ENCODE data around the gene B3GNT9.

DNA sequence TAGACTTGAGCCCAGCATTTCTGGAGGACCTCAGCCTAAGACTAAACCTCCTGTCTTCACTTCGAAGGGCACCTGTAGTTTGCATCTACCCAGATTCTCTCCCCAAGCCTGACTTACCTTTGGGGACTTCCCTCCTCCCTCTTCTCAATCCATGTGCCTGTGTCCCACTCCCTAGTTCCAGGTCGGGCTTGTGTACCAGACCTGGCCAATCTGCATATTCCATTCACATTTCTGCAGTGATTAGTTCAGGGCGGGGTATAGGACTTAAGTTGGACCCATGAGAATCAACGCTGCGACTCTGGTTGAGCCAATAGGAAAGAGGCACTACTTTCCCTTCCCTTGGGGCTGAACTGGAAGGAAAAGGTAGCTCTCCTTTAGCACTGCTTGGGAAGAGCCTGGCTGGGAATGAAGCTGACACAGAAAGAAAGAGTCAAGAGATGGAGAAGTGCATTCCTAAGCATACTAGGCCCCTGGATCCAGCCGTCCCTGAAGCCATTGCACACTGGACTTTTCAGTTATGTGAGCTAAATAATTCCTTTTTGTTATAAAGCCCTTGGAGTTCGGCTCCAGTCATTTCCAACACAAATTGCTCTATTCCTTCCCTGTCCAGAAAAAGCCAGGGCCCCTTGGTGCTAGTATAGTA lies 6.4 kb upstream of the B3GNT9 start:
- TF ChIP-seq, protein P1, sequence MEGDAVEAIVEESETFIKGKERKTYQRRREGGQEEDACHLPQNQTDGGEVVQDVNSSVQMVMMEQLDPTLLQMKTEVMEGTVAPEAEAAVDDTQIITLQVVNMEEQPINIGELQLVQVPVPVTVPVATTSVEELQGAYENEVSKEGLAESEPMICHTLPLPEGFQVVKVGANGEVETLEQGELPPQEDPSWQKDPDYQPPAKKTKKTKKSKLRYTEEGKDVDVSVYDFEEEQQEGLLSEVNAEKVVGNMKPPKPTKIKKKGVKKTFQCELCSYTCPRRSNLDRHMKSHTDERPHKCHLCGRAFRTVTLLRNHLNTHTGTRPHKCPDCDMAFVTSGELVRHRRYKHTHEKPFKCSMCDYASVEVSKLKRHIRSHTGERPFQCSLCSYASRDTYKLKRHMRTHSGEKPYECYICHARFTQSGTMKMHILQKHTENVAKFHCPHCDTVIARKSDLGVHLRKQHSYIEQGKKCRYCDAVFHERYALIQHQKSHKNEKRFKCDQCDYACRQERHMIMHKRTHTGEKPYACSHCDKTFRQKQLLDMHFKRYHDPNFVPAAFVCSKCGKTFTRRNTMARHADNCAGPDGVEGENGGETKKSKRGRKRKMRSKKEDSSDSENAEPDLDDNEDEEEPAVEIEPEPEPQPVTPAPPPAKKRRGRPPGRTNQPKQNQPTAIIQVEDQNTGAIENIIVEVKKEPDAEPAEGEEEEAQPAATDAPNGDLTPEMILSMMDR (IDR thresholded peaks at IDR 0.05), result no peak
- TF ChIP-seq POLR2A (IDR thresholded peaks at IDR 0.05; ENCODE audit: low read depth) (no peak), POLR2AphosphoS5 (IDR thresholded peaks at IDR 0.05) (no peak)
